SU-DHL-6 (cell line): ENCODE data around the gene CPT2.

Experiments
- H2AFZ ChIP-seq: fragments of 200-600 bp; sonication (generic); 2 replicates; pipeline ENCODE4 v1.6.1; 2014; ENCODE audit warnings: low read depth, mild to moderate bottlenecking, moderate library complexity, mixed read lengths, antibody characterized with exemption, low read length; ENCODE audit not compliant: severe bottlenecking
- H3F3A ChIP-seq: fragments of 200-600 bp; shearing (Covaris generic); 2 replicates; pipeline ENCODE4 v1.6.0; 2016; ENCODE audit warnings: antibody characterized with exemption, mild to moderate bottlenecking; ENCODE audit not compliant: insufficient read depth
- H3K27ac ChIP-seq: fragments of 200-600 bp; sonication (generic); 2 replicates; pipeline ENCODE4 v1.5.1; 2016; ENCODE audit warnings: low read depth, mild to moderate bottlenecking, low read length, moderate library complexity, mixed read lengths
- H3K27me3 ChIP-seq: fragments of 200-600 bp; sonication (generic), shearing (Covaris generic); 2 replicates; pipeline ENCODE4 v1.6.0; 2014; ENCODE audit warnings: mild to moderate bottlenecking, low read length
- H3K36me3 ChIP-seq: fragments of 200-600 bp; sonication (generic); 2 replicates; pipeline ENCODE4 v1.6.1; 2014; ENCODE audit warnings: mild to moderate bottlenecking, low read length, mixed read lengths
- H3K4me2 ChIP-seq: fragments of 300-600, 200-600 bp; shearing (Covaris generic), sonication (generic); 2 replicates; pipeline ENCODE4 v1.6.0; 2014; ENCODE audit warnings: low read length, low read depth, mild to moderate bottlenecking; ENCODE audit not compliant: poor library complexity, severe bottlenecking
- H3K4me3 ChIP-seq: fragments of 200-600 bp; sonication (generic); 2 replicates; pipeline ENCODE4 v1.5.1; 2014; ENCODE audit warnings: antibody characterized with exemption, low read length, mild to moderate bottlenecking, mixed read lengths; ENCODE audit not compliant: insufficient read depth, poor library complexity, severe bottlenecking
- H3K79me2 ChIP-seq: fragments of 200-600 bp; sonication (generic); 2 replicates; pipeline ENCODE4 v1.6.1; 2014; ENCODE audit warnings: mild to moderate bottlenecking, low read length, moderate library complexity; ENCODE audit not compliant: insufficient read depth
- H3K9ac ChIP-seq: fragments of 200-600 bp; sonication (generic); 2 replicates; pipeline ENCODE4 v1.7.0; 2014; ENCODE audit warnings: mild to moderate bottlenecking, low read length
- H3K9me2 ChIP-seq: fragments of 200-600 bp; sonication (generic); replicated peaks from 2 replicates; pipeline ENCODE4 v1.6.1; 2014; ENCODE audit warnings: low read length; ENCODE audit not compliant: insufficient read depth
- H3K9me3 ChIP-seq: fragments of 200-600 bp; sonication (generic); 2 replicates; pipeline ENCODE4 v1.6.1; 2014; ENCODE audit warnings: low read length, mixed read lengths; ENCODE audit not compliant: insufficient read depth
- H4K20me1 ChIP-seq: fragments of 200-600 bp; sonication (generic); 2 replicates; pipeline ENCODE4 v1.6.1; 2014; ENCODE audit warnings: low read depth, mild to moderate bottlenecking, antibody characterized with exemption, low read length, moderate library complexity, mixed read lengths
- EZH2phosphoT487 ChIP-seq: fragments of 200-600 bp; sonication (generic), shearing (Covaris generic); conservative IDR thresholded peaks from 2 replicates; pipeline ENCODE4 v1.6.1; 2018; ENCODE audit warnings: mild to moderate bottlenecking, antibody characterized with exemption, low read length, moderate library complexity, mixed read lengths
- TF ChIP-seq, protein P1 (sequence below): fragments of 200-600 bp; sonication (generic); IDR thresholded peaks from one replicate; pipeline ENCODE4 v1.5.1; 2017; ENCODE audit warnings: antibody characterized with exemption, mild to moderate bottlenecking, low read length, moderate library complexity; ENCODE audit not compliant: insufficient read depth, poor library complexity, severe bottlenecking

Gene CPT2

DNA sequence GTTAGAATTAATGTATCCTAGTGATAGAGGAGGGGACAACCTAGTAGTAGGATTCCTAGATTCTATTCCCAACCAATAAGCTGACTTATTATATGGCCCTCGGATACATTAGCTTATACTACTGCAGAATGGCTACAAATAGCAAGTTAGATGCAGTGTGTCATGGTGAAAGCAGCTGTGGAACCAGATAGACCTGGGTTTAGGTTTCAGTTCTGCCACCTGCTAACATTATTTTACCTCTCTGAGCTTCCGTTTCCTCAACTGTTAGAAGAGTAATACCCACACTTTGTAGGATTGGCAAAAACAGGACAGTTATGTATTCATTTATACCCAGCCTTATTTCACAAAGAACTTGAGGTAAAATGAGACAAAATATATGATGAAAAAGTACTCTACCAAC, 63.3 kb downstream of the CPT2 start:
- no peaks in the 10 kb centered on the region for H4K20me1 ChIP-seq
- H3K4me3 ChIP-seq = no peak overlapping the region
- no peak overlapping the region for H2AFZ ChIP-seq
- no peaks in the 10 kb centered on the region for H3K27me3 ChIP-seq
- peaks cover 17% of the 10 kb centered on the region for H3K36me3 ChIP-seq
- H3K9me2 ChIP-seq = no peaks in the 10 kb centered on the region
- no peak overlapping the region for H3K4me2 ChIP-seq
- H3K27ac ChIP-seq = no peak overlapping the region
- H3K9me3 ChIP-seq = no peaks in the 10 kb centered on the region
- no peak overlapping the region for H3K9ac ChIP-seq
- no peaks in the 10 kb centered on the region for H3F3A ChIP-seq
- H3K79me2 ChIP-seq = no peaks in the 10 kb centered on the region
- TF ChIP-seq, protein P1, sequence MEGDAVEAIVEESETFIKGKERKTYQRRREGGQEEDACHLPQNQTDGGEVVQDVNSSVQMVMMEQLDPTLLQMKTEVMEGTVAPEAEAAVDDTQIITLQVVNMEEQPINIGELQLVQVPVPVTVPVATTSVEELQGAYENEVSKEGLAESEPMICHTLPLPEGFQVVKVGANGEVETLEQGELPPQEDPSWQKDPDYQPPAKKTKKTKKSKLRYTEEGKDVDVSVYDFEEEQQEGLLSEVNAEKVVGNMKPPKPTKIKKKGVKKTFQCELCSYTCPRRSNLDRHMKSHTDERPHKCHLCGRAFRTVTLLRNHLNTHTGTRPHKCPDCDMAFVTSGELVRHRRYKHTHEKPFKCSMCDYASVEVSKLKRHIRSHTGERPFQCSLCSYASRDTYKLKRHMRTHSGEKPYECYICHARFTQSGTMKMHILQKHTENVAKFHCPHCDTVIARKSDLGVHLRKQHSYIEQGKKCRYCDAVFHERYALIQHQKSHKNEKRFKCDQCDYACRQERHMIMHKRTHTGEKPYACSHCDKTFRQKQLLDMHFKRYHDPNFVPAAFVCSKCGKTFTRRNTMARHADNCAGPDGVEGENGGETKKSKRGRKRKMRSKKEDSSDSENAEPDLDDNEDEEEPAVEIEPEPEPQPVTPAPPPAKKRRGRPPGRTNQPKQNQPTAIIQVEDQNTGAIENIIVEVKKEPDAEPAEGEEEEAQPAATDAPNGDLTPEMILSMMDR = no peak
- TF ChIP-seq EZH2phosphoT487 = no peak

DNA sequence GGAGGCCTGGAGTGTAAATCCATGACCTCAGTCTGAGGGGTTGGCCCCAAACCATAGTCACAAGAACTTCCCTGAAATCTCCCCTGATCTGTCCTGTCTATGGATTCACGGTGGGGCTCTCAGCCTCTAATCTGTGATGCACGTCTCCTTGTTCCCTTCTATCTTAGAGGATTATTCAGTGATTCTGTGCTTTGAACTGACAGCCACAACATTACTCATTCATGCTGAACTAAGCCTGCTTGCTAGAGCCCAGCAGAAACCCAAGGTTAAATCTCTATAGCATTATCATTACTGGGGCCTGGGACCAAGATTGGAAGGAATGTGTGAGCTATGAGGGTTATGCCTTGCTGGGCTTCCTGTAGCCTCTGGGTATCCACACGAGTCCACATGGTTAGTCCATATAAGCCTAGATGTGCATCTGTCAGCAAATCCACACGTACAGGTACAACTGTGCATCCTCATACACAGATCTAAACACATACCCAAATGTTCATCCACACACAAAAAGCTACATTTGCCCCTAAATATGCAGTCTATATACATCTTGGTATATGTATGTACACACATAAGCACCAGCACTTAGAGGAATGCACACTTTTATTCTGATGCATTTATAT, 64.1 kb downstream of the CPT2 start:
- Histone ChIP-seq H3K27ac (no peak overlapping the region), H4K20me1 (no peaks in the 10 kb centered on the region), H3K9me2 (no peaks in the 10 kb centered on the region), H3F3A (no peaks in the 10 kb centered on the region), H2AFZ (no peak overlapping the region), H3K9me3 (no peaks in the 10 kb centered on the region), H3K4me3 (no peak overlapping the region), H3K4me2 (no peak overlapping the region), H3K27me3 (no peaks in the 10 kb centered on the region), H3K9ac (no peak overlapping the region), H3K36me3 (peaks cover 17% of the 10 kb centered on the region), H3K79me2 (no peaks in the 10 kb centered on the region)
- no peak for TF ChIP-seq EZH2phosphoT487
- TF ChIP-seq, protein P1 = no peak

DNA sequence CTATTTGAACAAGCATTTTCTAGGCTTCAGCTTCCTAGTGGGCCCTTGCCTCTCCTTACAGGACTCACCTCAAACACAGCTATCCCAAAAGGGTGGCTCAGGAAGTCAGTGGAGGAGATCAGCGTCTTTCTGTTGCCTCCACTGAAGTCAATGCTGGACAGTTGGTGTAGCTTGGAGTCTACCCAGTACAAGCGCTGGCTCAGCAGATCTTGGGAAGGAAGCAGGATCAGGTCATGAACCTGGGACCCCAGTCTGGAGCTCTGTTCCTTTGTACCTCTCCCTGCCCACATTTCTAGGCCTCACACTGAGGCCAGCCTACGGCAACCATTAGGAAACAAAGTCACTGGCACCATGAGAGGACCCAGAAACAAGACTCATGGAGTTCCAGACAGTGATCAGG, 65.4 kb downstream of the CPT2 start:
- H3K27ac ChIP-seq = no peak overlapping the region
- H3K27me3 ChIP-seq = no peaks in the 10 kb centered on the region
- H3K9me2 ChIP-seq = no peaks in the 10 kb centered on the region
- no peaks in the 10 kb centered on the region for H3F3A ChIP-seq
- H3K4me2 ChIP-seq = no peak overlapping the region
- peaks cover 14% of the 10 kb centered on the region; the same call in 1 of the 2 replicates for H3K36me3 ChIP-seq
- no peak overlapping the region for H2AFZ ChIP-seq
- H3K9me3 ChIP-seq = no peaks in the 10 kb centered on the region
- no peaks in the 10 kb centered on the region for H3K79me2 ChIP-seq
- no peaks in the 10 kb centered on the region for H4K20me1 ChIP-seq
- TF ChIP-seq EZH2phosphoT487 = no peak
- TF ChIP-seq, protein P1 = no peak
- H3K4me3 ChIP-seq = no peak overlapping the region
- H3K9ac ChIP-seq = no peak overlapping the region
